ENCODE measurements around the gene AMBRA1. TPM values are rescaled to one million over a fixed set of nuclear protein-coding genes. Genes with fewer than 3 reads are reported as not detected.

AMBRA1 gene
- total and polyA plus RNA-seq, 8 donors = 4.6 to 59.4 (median 23.3) TPM

DNA sequence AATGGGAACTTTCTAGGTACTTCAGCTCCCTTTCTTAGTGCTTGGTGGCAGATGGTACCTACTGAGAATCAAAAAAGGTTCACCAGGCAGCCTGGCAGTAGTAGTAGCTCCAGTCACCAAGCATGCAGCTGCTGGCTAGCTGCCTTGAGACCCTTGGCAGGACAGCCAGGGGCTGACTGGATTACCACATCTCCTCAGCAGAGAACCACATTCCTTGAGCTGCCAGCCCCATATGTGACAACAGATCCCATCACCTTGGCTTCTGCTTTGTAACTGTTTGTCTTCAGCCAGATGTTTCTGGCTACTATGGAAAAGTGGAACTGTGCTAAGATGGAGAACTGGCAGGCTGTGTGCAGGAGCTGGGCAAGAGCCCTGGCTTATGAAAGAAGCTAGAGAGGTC, 162.6 kb downstream of the AMBRA1 start:
- peaks cover 28 to 86% (median 79%) of the 10 kb centered on the region in 4 donors for H3K36me3 ChIP-seq

DNA sequence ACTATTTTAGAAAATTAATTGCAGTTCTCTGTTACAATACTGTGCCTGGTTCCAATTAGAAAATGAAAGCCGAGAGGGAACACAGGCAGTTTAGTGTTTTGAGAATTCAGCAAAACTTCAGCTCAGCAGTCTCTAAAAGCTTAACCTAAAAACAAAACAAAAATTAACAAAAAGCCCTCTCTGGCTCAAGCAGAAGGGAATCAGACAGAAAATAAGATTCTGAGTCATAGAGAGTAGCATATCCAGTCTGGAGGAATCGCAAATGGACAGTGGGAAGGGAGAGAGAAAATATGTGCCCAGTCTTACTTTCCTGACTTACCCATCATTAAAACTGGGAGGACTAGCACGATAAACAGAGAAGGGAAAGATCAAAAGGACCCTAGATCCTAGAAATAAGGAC, 164.1 kb downstream of the AMBRA1 start:
- 79 to 86% (median 83%) methylated on average over 3 of the region's 3 CpGs for WGBS, 5 donors
- no peaks in the 10 kb centered on the region for H3K4me1 ChIP-seq

More for the DNA sequence above, 162.6 kb downstream of the AMBRA1 start:
- H3K27me3 ChIP-seq = no peaks in the 10 kb centered on the region
- H3K4me1 ChIP-seq = no peaks in the 10 kb centered on the region
- H3K27ac ChIP-seq = no peak overlapping the region
- TF ChIP-seq, protein P1, sequence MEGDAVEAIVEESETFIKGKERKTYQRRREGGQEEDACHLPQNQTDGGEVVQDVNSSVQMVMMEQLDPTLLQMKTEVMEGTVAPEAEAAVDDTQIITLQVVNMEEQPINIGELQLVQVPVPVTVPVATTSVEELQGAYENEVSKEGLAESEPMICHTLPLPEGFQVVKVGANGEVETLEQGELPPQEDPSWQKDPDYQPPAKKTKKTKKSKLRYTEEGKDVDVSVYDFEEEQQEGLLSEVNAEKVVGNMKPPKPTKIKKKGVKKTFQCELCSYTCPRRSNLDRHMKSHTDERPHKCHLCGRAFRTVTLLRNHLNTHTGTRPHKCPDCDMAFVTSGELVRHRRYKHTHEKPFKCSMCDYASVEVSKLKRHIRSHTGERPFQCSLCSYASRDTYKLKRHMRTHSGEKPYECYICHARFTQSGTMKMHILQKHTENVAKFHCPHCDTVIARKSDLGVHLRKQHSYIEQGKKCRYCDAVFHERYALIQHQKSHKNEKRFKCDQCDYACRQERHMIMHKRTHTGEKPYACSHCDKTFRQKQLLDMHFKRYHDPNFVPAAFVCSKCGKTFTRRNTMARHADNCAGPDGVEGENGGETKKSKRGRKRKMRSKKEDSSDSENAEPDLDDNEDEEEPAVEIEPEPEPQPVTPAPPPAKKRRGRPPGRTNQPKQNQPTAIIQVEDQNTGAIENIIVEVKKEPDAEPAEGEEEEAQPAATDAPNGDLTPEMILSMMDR (IDR thresholded peaks at IDR 0.05) = no peak
- no peak for TF ChIP-seq EP300 (IDR thresholded peaks at IDR 0.05)
- TF ChIP-seq POLR2A (IDR thresholded peaks at IDR 0.05) = no peak
- TF ChIP-seq POLR2AphosphoS5 (IDR thresholded peaks at IDR 0.05) = no peak
- no peak for DNase-seq
- no peaks in the 10 kb centered on the region for H3K9me3 ChIP-seq
- intact Hi-C loops (cut with DNase I; ENCODE audit: low total_unique reads) = no loop called here
- H3K4me3 ChIP-seq = no peak overlapping the region

DNA sequence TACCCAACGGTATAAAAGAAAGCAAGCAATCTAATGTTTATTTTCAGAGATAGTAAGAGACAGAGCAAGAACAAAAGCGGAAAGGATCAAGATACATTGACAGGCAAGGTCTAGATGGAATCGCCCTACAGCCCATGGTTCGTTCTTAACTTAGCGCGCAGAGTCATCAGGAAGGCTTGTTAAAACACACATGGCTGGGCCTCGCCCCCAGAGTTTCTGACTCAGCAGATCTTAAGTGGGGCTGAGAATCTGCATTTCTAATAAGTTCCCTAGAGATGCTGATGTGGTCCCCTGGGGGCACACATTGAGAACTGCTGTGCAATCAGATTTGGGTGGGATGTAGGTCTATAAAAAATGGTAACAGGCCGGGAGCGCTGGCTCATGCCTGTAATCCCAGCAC, 166.5 kb downstream of the AMBRA1 start:
- Histone ChIP-seq H3K36me3 (peaks cover 16 to 79% (median 71%) of the 10 kb centered on the region in 4 donors), H3K4me3 (no peak overlapping the region), H3K27ac (no peak overlapping the region), H3K9me3 (no peaks in the 10 kb centered on the region), H3K27me3 (no peaks in the 10 kb centered on the region), H3K4me1 (no peaks in the 10 kb centered on the region)
- intact Hi-C loops (cut with DNase I; ENCODE audit: low total_unique reads) = loop anchor here (10.0 kb wide), 1 partner anchor 1027 kb away; no protein-coding TSS in a partner anchor
- no peak for DNase-seq
- WGBS, 5 donors = 89 to 90% (median 89%) methylated on average over 9 of the region's 9 CpGs
- no peak for TF ChIP-seq EP300 (IDR thresholded peaks at IDR 0.05)
- TF ChIP-seq POLR2A (IDR thresholded peaks at IDR 0.05) = no peak
- no peak for TF ChIP-seq POLR2AphosphoS5 (IDR thresholded peaks at IDR 0.05)
- TF ChIP-seq, protein P1 (IDR thresholded peaks at IDR 0.05) = no peak

More for the DNA sequence above, 164.1 kb downstream of the AMBRA1 start:
- Histone ChIP-seq H3K4me3 (no peak overlapping the region), H3K27ac (no peak overlapping the region), H3K27me3 (no peaks in the 10 kb centered on the region), H3K36me3 (peaks cover 27 to 93% (median 89%) of the 10 kb centered on the region in 4 donors), H3K9me3 (no peaks in the 10 kb centered on the region)
- intact Hi-C loops (cut with DNase I; ENCODE audit: low total_unique reads) = loop anchor here (10.0 kb wide), 1 partner anchor 1025 kb away; no protein-coding TSS in a partner anchor
- DNase-seq = no peak
- TF ChIP-seq POLR2AphosphoS5 (IDR thresholded peaks at IDR 0.05) (no peak), EP300 (IDR thresholded peaks at IDR 0.05) (no peak), POLR2A (IDR thresholded peaks at IDR 0.05) (no peak)
- TF ChIP-seq, protein P1 (IDR thresholded peaks at IDR 0.05) = no peak

DNA sequence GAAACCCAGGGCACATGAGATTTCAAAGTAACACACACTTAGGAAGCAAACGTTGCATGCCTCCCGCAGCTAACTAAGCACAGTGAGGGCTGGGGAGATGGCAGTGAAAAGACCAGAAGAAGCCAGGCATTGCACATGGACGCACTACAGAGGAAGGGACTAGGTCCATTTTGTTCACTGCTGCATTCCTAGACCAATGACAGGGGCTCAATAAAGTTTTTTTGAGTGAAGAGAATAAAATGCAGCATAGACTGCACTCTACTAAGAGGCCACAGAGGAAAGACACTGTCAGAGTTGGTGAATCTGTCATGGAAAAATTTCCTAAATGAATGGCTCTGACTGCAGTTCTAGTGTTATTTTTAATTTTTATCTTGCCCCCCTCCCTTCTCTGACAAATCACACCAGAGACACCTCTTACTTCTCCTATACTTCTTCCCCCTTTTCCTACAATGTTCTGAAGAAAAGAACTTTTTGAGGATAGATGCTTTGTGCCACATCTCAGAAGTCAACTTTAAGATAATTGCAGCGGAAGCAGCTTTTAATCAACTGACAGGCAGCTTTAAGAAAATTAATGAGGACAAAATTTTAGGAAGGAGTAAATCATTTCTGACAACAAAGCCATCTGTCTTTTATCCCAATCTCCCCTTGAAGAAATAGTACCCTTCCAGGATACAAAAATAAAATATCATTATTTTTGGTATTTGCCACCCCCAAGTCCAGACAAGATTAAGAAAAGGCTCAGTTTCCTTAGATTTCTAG, 167.4 kb downstream of the AMBRA1 start:
- TF ChIP-seq, protein P1 (IDR thresholded peaks at IDR 0.05) = no peak
- TF ChIP-seq EP300 (IDR thresholded peaks at IDR 0.05) (no peak), POLR2A (IDR thresholded peaks at IDR 0.05) (no peak), POLR2AphosphoS5 (IDR thresholded peaks at IDR 0.05) (no peak)
- no peaks in the 10 kb centered on the region for H3K27me3 ChIP-seq
- intact Hi-C loops (cut with DNase I; ENCODE audit: low total_unique reads) = loop anchor here (10.0 kb wide), 1 partner anchor 1028 kb away; no protein-coding TSS in a partner anchor
- no peaks in the 10 kb centered on the region for H3K9me3 ChIP-seq
- H3K4me3 ChIP-seq = no peak overlapping the region
- peaks cover 0 to 3% (median 0%) of the 10 kb centered on the region in 4 donors for H3K4me1 ChIP-seq
- 88 to 94% (median 90%) methylated on average over 4 of the region's 4 CpGs for whole genome bisulfite sequencing, 5 donors
- no peak for DNase-seq
- no peak overlapping the region for H3K27ac ChIP-seq
- peaks cover 9 to 81% (median 71%) of the 10 kb centered on the region in 4 donors for H3K36me3 ChIP-seq
